Stimulated activated CD4-positive, alpha-beta T cell treated with anti-CD3 and anti-CD28 coated beads, Interleukin-4, amount 100 ng/mL, for 1 hour (primary cell): ENCODE measurements around the gene BLOC1S1.

Source experiments
- DNase-seq: peaks from one replicate; pipeline ENCODE4 v3.0.0-alpha.2; 2020

The BLOC1S1 gene

GRCh38 chr12:55715833-55716581 lies at the start of gene BLOC1S1:
TSS of gene BLOC1S1 (plus strand) at chr12:55716046. CDS start at chr12:55716052, 6 bp downstream.
- peak; percentile 94 for DNase-seq

GRCh38 chr12:55666508-55666907 lies 49.3 kb upstream of the BLOC1S1 start:
- DNase-seq: no peak

GRCh38 chr12:55670276-55670675 lies 45.6 kb upstream of the BLOC1S1 start:
- DNase-seq: no peak

GRCh38 chr12:55671746-55672145 lies 44.1 kb upstream of the BLOC1S1 start:
- no peak for DNase-seq

DNA sequence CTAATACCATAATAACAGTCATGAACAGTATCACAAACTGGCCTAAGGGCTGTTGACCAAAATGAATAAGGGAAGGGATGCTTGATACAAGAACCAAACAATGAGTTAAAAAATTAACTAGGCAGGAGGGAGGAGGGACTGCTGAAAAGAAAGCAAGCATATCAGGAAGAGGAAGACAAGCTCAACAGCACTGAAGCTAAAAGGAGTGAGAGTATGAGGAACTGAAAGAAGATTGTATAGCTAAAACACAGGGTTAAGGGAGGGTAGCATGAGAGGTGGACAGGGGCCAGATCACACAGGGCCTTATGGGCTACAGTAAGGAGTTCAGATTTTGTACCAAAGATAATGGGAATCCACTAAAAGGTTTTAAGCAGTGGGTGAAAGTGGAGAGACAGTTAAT lies 42.2 kb upstream of the BLOC1S1 start:
- DNase-seq: no peak

- no peak for DNase-seq
These were observed 40.2 kb upstream of the BLOC1S1 start for GRCh38 chr12:55675666-55676065.

GRCh38 chr12:55676707-55677106 lies 39.1 kb upstream of the BLOC1S1 start:
- no peak for DNase-seq

GRCh38 chr12:55679691-55680090 lies 36.2 kb upstream of the BLOC1S1 start:
- no peak for DNase-seq

DNA sequence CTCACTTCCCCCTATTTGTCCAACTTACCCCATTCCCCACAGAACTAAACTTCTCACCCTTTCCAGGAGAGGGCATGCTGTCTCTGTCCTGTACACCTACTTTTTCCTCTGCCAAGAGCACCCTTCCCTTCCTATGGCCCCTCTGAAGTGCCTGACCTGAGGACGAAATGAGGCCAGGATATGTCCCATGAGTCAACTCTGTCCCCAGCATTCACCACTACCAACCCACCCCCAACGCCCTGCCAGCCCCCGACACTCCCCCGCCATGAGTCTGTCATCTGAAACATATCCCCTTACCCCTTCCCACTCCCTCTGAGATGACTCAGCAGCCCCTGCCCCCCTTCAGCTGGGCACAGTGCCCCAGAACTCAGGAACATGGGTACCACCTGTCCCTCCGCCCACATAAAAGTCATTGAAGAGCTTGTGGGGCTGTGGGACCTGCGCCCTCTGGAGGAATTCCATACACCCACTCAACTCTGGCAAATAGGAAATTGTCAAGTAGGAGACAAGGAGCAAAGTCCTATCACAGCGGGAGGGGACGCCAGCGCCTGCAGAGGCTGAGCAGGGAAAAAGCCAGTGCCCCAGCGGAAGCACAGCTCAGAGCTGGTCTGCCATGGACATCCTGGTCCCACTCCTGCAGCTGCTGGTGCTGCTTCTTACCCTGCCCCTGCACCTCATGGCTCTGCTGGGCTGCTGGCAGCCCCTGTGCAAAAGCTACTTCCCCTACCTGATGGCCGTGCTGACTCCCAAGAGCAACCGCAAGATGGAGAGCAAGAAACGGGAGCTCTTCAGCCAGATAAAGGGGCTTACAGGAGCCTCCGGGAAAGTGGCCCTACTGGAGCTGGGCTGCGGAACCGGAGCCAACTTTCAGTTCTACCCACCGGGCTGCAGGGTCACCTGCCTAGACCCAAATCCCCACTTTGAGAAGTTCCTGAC lies 34.4 kb upstream of the BLOC1S1 start:
- peak; percentile 11 for DNase-seq

GRCh38 chr12:55682087-55682796 lies 33.6 kb upstream of the BLOC1S1 start:
- no peak for DNase-seq

DNA sequence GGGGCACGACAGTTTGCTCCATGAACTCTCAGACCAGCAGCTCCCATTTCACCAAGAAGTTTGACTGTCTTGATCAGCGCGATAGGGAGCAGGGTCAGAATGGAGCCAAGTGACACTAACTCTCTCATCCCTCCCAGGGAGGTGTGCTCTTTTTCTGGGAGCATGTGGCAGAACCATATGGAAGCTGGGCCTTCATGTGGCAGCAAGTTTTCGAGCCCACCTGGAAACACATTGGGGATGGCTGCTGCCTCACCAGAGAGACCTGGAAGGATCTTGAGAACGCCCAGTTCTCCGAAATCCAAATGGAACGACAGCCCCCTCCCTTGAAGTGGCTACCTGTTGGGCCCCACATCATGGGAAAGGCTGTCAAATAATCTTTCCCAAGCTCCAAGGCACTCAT lies 32.2 kb upstream of the BLOC1S1 start:
- no peak for DNase-seq

GRCh38 chr12:55684761-55685370 lies 31.0 kb upstream of the BLOC1S1 start:
- DNase-seq: no peak

DNA sequence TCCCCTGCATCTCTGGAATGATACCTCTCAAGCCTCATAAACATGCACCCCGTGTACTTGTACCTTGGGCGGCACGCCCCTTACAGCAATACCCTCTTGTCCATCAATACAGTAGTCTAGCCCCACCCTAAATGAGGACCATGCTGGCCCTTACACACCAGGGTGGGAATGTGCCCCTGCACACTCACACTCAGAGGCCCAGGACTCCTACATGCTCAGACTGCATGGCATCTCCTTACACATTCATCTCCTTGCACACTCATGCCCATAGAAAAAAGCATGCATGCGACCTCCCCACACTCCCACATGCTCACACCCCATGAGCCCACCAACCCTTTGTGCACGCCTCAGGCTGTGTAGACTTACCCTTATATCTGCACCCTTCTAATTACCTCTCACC lies 30.2 kb upstream of the BLOC1S1 start:
- no peak for DNase-seq

DNA sequence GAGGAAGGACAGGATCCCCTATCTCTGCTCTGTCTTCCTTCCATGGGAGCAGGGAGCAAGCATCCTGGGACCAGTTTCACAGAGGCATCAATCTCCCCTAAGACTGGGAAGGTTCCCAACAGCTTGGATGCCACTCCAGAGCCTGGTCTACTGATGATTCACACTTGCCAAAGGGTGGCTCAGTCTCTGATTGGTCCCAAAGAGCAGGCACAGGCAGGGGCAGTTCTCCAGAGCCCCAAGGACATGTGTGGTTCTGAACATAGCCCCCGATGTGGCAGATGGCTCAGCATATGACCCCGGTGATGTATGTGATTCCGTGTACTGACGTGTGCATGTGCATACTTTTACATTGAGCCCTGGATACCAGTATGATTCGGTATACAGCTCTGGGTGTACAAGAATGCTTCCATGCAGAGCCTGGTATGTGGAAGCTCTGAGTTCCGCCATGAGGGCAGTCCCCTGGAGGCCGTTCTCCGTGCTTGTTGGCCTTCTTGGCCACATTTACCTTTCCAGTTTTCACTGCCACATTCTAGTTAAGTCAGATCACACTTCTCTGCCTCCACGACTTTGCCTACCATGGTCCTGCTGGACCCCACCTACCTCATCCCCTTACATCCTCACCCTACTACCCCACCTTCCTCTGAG lies 29.4 kb upstream of the BLOC1S1 start:
- no peak for DNase-seq

DNA sequence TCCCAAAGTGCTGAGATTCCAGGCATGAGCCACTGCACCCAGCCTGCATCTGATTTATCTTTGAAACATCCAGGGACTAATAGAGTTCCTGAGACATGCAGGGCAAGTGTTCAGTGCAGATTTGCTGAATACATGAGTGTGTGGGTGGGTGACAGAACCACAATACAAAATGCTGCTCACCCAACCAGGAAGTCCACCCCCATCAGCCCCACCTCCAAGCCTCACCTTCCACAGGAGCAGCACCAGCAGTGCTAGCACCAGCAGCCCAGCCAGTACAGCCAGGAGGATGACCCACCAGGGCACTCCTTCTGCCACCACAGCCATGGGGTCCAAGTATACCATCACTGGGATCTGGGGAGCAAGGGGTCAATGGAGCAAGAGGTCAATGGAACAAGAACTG lies 28.1 kb upstream of the BLOC1S1 start:
- peak; percentile 19 for DNase-seq

GRCh38 chr12:55688716-55689655 lies 26.9 kb upstream of the BLOC1S1 start:
- DNase-seq: no peak

GRCh38 chr12:55692631-55693322 lies 23.1 kb upstream of the BLOC1S1 start:
- no peak for DNase-seq

DNA sequence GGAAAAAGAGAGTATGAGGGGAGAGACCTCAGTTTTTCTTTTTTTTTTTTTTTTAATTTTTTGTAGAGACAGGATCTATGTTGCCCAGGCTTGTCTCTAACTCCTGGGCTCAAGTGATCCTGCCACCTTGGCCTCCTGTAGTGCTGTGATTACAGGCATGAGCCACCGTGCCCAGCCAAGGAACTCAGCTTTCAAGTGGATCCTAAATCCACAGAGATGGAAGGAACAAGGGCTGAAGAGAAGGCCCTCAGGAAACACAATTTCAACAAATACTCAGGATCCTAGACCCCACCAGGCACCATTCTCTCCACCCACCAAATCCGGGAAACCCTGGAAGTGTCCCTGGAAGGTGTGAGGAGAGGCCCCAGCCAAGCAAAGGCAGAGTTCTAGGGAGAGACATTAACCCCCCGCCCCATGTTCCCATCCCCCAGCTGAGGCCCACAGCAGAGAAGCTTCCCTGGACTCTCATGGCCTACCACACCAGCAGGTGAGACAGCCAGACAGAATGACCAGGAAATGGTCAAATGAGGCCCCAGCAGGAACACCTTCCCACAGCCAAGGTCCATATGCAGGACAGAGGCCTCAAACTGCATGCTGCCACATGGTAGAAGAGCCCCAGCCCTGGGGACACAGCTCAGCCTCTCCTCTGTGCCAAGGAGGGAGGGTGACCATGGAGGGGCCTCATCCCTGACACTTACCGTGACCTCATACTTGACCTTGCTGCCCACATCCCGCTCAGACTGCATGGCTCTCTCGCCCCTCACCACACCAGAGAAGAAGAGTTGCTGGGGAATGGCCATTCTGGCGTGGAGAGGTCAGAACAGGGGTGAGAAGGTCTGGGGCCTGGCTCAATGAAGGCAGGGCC lies 22.3 kb upstream of the BLOC1S1 start:
- DNase-seq: no peak

- DNase-seq: no peak
These were observed 21.7 kb upstream of the BLOC1S1 start for GRCh38 chr12:55694188-55694515.

- no peak for DNase-seq
These were observed 21.2 kb upstream of the BLOC1S1 start for GRCh38 chr12:55694651-55695050.
